Sciatic nerve (tissue), 2 donors: Measurements from ENCODE around the gene CNTN4. TPM values are rescaled to one million over a fixed set of nuclear protein-coding genes. Genes with fewer than 3 reads are reported as not detected.
"Not testable (repeated sequence)": the region's sequence is repeated elsewhere in the genome, so short reads cannot be mapped to it uniquely, and the experiment has no call there.

Experiments
- ATAC-seq: fragments of 200-7000 bp; cut with Tn5 transposase; one replicate; pipeline ENCODE4 v1.9.1; 2020; ENCODE audit warnings: mild to moderate bottlenecking, moderate library complexity
- DNase-seq: peaks from one replicate; pipeline ENCODE4 v3.0.0-alpha.2; 2020; ENCODE audit warnings: low spot score
- intact Hi-C: fragments of 100-400 bp; cut with DNase I; formaldehyde crosslinking; loops from one replicate; pipeline ENCODE4 v1.14.2; 2022
- total RNA-seq: library from RNA; stranded (reverse); fragmentation: NEBNext Ultra II Directional; extraction: Animal tissue kit (Norgen Biotek cat#: 25700); gene quantifications from one replicate; pipeline ENCODE4 v1.2.1, GENCODE V29; 2021
- donor health status: DM: no; HTN: no; CAD: no.
- donor health status: DM: no; HTN: no; CAD: no.

CNTN4 gene
- total RNA-seq, 1 donor from 2014 or later: 80.0 TPM

DNA sequence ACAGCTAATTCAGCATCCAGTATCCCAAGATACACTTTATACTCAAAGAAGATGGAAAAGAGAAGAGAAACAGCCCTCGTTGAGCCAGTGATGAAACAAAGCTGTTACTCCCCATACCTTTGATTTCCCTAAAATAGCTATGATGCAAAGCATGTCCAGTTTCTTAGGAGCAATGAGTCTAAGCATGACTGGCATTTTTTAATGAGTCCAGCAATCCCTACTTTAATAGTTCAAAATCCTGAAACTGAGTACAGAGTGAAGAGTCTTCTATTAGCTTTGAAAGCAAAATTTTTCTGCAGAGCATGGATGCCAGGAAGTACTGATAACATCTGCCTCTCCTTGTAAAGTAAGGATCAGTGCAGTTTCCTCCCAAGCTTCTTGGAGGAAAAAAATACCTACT is 708.8 kb downstream of the CNTN4 start:
- DNase-seq: no peak
- intact Hi-C loops: no loop called here
- ATAC-seq: no peak

DNA sequence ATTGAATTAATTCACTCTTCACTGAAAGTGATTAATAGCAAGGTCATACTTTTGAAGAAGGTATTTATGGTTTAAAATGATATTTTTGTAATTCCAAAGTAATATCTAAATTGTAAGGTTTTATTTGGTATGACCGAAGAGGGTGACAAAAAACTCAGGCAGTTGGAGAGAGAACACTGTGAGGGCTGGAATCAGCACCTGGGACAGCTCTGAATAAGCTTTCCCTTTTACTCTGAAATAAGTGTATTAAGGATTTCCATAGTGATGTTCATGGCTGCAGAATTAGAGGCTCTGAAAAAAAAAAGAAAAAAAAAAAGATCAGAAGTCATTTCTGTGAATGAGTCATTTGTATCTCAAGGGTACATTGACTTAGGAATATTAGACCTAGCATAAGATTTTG is 712.1 kb downstream of the CNTN4 start:
- ATAC-seq (no peak), DNase-seq (no peak)
- intact Hi-C loops: no loop called here

DNA sequence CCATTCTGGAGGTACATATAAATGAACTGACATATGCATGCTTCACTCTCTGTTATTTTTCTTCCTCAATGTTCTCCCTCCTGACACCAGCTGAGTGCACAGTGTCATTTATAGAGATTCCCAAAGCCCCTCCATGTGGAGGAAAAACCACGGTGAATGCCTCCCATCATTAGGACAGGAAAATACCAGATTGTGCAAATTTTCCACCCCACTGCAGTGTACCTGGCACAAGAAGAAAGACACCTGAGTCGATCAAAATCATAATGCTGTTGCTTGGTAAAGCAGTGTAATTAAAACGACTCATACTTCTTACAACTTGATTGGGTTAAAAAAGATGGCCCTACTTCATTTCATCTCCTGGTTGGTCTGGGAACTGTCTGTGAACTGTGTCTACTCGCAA is 720.9 kb downstream of the CNTN4 start:
- ATAC-seq (no peak), DNase-seq (no peak)
- intact Hi-C loops: no loop called here

DNA sequence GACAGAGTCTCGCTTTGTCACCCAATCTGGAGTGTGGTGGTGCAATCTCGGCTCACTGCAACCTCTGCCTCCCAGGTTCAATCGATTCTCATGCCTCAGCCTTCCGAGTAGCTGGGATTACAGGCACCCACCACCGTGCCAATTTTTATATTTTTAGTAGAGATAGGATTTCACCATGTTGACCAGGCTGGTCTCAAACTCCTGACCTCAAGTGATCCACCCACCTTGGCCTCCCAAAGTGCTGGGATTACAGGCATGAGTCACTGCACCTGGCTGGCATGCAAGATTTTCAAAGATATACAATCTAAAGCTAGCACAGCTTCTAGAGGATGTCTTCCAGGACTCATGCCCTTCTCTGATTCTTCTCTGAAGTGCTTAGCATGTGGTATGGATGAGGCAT is 722.3 kb downstream of the CNTN4 start:
- DNase-seq, ATAC-seq, intact Hi-C loops: not testable (repeated sequence)

DNA sequence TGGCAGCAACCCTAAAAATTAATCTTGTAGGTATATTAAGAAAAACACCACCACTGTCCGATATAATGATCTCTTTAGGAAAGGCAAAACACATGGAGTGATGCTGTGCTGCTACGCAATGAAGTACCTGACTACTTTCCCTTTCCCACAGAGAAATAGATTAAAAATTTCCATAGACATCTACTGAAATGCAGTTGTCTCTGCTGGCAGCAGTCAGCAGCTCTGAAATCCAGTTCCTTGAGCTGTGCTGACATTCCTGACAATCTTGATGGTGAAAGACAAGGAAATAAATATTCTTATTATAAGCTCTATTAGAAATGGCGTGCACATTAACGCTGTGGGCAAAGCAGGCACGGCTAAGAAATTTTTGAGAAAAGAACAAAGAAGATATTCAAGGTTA is 723.9 kb downstream of the CNTN4 start:
- DNase-seq: no peak
- intact Hi-C loops: no loop called here
- ATAC-seq: no peak

DNA sequence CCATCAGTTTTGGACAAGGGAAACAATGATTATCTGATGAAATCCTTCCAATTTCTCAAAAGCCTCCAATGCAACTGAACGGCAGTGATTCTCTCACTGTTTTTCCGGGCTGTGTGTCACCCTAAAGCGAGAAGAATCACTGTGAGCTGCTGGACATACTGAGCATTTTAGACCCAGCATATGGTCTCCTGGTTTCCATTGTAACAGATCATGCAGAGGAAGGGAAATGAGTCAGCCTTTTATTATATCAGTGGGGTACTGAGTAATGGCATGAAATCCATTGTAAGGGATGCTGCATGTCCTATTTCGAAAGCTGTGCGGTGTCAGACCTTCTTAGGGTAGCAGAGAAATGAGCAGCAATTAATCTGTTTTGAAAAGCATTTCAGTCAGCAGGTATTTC is 724.4 kb downstream of the CNTN4 start:
- intact Hi-C loops: no loop called here
- ATAC-seq (no peak), DNase-seq (no peak)

DNA sequence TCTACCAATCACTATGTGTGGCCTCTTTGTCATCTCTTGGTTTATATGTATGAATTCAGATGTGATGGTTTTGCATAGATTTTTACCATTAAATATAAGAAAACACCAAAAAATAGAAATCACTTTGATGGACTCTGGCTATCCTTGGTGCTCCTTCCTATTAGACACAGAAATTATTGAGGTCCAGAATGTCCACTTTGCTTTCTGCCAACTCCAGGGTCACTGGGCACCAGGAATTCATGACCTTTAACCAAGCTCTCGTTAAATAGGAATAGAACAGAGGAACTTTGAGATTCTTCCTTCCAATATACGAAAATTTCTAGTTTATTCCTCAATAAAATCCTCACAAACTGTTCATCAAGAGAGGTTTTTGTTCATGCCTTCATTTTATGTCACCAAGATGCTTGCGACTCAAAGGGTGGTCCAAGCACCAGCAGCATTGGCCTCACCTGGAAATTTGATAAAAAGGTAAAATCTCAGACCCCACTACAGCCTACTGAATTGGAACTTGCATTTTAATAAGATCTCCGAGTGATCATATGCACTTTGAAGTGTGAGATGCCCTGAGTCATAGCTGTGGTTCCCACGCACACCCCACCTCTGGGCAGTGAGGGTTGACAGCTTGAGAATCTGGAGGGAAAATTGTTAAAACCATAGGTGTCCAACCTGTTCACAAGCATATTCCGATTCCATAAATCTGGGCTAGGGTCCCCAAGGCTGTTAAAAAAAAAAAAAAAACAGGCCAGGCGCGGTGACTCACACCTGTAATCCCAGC is 725.0 kb downstream of the CNTN4 start:
- intact Hi-C loops: no loop called here
- no peak for DNase-seq
- no peak for ATAC-seq

DNA sequence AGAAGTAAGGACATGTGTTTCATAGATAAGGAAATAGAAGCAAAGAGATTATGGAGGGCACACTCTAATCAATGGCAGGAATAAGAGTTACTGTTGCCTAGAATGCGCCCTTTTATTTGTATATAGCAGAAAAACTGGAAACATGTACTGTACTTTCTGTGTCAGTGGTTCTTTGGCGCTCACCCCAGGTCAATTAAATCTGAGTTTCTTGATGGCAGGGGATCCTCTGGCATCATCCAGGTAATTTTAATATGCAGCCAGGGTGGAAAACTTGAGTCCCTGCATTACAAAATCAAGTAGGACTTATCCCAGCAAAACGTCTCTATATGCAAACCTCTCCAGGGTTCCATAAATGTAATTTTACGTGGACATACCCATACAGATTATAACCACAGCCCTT is 727.4 kb downstream of the CNTN4 start:
- intact Hi-C loops: no loop called here
- ATAC-seq: no peak
- DNase-seq: no peak

DNA sequence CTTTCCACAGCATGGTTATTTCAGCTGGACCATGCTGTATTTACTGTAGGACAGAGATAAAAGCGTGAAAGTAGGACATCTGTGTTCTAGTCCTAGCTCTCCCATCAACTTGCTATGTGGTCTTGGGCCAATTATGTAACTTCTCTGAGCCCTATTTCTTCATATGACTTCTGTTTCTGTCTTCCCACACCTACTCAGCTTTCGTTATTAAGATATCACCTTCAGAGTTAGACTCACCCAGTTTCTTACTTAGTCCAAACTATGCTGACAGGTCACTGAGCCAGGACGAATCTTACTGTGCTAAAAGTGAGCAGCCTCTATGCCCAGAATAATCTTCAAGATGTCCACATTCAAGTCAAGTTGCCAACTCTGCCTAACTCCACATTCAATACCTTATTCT is 727.8 kb downstream of the CNTN4 start:
- DNase-seq (no peak), ATAC-seq (no peak)
- intact Hi-C loops: no loop called here

DNA sequence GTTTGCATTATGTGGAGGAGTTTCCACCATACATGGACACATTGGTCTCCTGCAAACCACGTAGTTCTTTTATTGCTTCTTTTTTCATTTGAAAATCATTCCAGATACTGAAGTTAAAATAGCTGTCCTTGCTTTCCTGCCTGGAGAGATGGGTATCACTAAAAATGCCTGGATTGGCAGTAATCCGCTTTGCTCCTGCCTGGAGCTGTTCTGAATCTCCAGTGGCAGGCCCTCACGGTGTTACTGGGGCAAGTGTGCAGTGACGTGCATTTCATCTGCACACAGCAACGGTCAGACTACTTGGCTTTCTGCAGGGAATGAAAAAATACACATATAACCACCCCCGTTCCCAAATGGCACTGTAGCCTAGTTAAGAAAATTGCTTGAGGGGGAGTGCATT is 738.6 kb downstream of the CNTN4 start:
- intact Hi-C loops: no loop called here
- no peak for ATAC-seq

DNA sequence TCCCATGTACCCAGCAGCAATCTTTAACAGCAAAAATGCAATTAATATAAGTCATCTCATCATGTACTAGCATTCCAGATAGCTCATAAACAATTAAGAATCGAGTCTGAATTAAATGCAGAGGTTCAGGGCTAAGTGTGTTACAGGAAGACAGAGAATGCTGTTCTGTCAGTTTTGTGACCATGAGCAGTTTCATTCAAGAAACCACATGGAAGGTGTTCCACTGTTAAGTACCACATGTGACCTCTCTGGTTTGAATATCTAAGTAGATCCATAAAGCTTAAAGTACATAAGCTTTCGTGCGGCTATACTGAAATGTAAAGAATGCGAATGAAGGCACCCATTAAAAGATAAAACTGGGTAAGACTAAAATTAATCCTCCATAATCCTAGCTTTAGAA is 739.2 kb downstream of the CNTN4 start:
- intact Hi-C loops: no loop called here
- ATAC-seq (no peak), DNase-seq (no peak)

More for the DNA sequence above, 738.6 kb downstream of the CNTN4 start:
- DNase-seq: no peak

DNA sequence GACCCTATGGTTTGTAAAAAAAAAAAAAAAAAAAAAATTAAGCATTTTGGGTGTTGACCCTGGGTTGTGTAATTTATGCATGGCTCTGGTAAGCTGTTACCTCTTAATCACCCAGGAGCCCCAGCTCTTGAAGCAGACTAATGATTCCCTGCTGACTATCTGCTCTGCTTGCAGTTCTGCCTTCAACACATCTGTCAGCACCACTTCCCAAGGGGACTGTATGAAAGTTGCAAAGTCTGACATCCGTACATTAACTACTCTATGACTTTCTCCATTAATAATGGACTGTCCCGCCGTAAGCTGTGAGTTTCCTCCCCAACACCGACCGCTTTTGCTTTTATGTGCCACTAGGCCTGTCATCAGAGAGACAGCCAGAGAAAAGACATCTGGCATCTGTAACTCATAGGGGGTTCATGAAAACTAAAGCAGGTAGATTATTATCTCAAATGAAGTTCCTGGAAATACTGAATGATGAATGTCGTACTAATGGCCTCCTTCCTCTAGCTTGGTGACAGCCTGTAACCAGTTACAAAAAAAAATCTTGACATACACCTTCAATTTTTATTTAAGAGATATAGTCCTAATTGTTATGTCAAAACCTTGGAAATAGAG is 740.0 kb downstream of the CNTN4 start:
- intact Hi-C loops: no loop called here
- no peak for DNase-seq
- ATAC-seq: no peak

DNA sequence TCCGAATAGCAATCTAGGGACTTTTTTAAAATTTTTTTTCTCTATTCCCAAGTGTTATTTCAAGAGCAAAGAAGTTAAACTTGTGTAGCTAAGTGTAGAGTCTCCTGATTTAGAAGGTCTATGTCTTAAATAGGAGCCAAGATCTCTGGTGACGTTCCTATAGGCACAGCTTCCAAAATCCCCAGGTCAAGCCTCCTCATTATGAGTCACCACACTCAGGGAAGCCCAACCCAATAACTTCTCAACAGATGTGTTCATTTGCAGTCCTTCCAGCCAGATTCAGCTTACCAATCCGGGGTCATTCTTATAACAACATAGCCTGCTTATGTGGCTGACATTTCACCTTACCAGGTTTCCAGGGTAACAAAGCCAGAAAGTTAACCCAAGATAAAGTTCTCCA is 741.2 kb downstream of the CNTN4 start:
- intact Hi-C loops: no loop called here
- ATAC-seq: no peak
- DNase-seq: no peak

DNA sequence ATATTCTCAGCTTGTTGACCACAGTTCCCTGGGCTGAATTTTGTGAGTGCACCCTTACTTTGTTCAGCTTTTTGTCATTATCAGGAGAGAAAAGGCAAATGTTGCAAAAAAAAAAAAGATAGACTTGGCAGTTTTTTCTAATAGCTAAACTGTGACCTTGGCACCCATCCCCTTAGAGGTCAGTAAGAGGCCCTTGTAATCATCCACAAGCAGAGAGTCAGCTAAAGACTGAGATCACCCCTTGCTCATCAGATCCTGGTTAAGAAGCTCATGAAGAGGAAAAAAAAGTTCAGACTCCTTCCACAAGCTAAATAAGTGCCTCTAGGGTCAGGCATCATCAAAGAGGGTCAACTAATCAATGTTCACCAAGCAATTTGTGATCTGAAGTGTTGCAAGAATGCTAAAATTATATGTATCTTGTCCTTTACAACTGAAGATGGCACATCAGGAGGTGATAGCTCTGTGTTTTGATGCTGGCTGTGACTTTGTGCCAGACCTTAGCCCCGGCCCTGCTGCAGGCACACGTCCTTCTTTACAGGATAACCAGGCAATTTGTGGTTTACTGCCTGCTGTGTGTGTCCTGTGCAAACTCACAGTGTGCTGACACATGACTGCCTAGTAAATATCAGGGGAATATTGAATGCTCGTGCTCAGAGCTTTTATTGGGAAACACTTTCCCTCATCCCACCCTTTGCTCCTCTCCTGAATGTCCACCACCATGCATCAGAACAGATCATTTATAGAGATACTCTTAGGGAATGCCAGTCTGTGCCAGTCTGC is 748.6 kb downstream of the CNTN4 start:
- ATAC-seq (peak; percentile 63), DNase-seq (no peak)
- intact Hi-C loops: no loop called here

DNA sequence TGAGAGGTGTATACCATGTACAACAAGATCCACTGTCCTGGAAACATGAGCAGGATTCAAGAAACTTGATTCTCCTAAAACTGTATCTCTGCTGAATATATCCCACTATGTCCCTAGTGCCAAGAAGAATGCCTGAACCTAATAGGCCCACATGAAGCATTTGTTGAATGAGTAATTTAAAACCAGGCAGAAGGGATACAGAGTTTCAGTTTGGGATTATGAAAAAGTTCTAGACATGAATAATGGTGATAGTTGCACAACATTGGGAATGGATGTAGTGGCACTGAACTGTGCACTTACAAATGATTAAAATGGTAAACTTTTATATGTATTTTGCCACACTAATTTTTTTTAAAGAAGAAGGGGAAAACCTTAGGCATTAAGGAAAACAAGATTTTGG is 750.4 kb downstream of the CNTN4 start:
- DNase-seq: no peak
- peak; percentile 31 for ATAC-seq

DNA sequence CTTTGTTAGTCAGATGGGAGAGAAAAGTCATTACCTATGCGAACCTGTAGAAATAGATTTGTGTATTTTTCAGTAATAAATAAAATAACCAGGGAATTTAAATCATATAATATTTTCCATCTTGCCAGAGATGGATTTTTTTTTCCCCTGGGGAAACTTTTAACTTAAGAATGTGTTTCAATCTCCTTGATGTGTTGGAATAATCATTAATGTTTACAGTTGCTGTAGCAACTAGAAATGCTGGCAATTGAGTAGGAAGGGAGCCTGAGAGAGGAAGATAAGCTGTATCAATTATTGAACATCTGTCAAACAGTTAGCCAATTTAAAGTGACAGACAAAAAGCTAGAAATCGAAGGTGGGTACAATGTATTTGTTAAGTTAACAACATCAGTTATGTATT is 752.0 kb downstream of the CNTN4 start:
- intact Hi-C loops: no loop called here
- ATAC-seq: no peak
- DNase-seq: no peak

More for the DNA sequence above, 750.4 kb downstream of the CNTN4 start:
- intact Hi-C loops: no loop called here

DNA sequence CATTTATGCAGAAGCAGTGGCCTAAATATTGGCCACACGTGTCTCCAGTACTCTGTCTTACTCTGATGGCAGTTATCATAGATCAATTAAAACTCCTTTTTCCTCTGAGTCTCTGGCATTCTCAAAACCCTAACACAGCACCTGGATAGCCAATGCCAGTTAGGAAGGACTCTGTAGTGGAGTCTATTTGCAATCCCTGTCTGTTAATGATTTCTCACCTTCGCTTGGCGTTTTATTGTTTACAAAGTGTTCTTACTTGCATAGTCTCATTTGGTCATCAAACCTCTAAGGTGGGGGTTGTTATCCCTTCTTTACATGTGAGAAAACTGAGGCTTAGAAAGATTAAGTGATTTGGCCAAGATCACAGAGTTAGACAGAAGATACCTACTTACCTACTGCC is 752.7 kb downstream of the CNTN4 start:
- DNase-seq (no peak), ATAC-seq (no peak)
- intact Hi-C loops: no loop called here

DNA sequence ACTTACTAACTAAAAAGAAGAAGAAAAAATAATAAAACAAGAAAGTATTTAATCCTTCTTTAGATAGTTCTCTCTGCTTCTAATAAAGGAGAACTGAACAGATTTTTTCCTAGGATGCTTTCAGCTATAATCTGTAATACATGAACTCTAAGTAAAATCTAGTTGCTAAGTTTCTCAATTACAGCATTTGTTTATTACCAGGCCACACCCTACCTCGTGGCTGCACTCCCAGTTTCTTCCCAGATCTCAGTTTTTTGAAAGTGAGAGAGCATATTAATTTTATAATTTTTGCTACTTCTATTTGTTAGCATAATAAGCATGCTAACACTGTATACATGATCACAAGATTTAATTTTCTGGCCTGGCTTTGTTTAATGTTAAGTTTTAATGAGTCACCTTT is 753.2 kb downstream of the CNTN4 start:
- intact Hi-C loops: no loop called here
- no peak for DNase-seq
- ATAC-seq: peak; percentile 68

DNA sequence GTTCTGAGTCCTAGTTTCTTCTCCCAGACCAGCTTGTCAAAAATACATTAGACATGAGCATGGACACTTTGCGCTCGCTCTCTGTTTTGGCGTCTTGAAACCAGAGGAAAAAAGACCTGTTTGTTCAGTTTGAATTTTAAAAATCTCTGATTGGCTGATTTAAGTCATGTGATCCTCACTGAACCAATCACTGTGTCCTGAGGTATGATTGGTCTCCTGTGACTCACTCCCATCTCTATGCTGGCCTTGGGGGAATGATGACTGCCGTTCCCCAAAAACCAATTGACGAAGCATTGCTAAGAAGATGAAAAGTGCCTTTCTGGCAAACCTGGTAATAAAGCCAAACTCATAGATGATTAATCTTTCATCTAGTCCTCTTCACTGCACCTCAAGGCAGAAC is 755.0 kb downstream of the CNTN4 start:
- ATAC-seq (no peak), DNase-seq (no peak)
- intact Hi-C loops: no loop called here
